Lung (tissue), 12 donors: Measurements from ENCODE around the gene BTBD16. TPM values are rescaled to one million over a fixed set of nuclear protein-coding genes. Genes with fewer than 3 reads are reported as not detected.

ENCODE experiments used
- ATAC-seq: fragments of 200-7000 bp; cut with Tn5 transposase; one replicate; pipeline ENCODE4 v1.9.1; 2020; ENCODE audit warnings: moderate number of reproducible peaks; ENCODE audit not compliant: insufficient read depth, low FRiP score
- DNase-seq, 3 donors: peaks; one replicate each; pipeline ENCODE4 v3.0.0-alpha.2; 2013 to 2017
- H3K27ac ChIP-seq, 2 donors: one replicate each; pipeline ENCODE4 v1.5.1; 2013; ENCODE audit warnings: mild to moderate bottlenecking in 2 of 2, moderate library complexity in 2 of 2, control low read depth in 1 of 2, inconsistent platforms in 1 of 2, low read depth in 1 of 2, low read length in 1 of 2
- H3K27me3 ChIP-seq, 3 donors: one replicate each; pipeline ENCODE4 v1.5.1; 2013; ENCODE audit warnings: low read length in 2 of 3; ENCODE audit not compliant: control insufficient read depth in 3 of 3, insufficient read depth in 3 of 3
- H3K36me3 ChIP-seq, 4 donors: one replicate each; pipeline ENCODE4 v1.5.1; 2013; ENCODE audit warnings: low read length in 4 of 4, mild to moderate bottlenecking in 1 of 4, moderate library complexity in 1 of 4; ENCODE audit not compliant: control insufficient read depth in 4 of 4, insufficient read depth in 4 of 4
- H3K4me1 ChIP-seq, 5 donors: one replicate each; pipeline ENCODE4 v1.5.1; 2013; ENCODE audit warnings: low read length in 5 of 5, mild to moderate bottlenecking in 2 of 5, moderate library complexity in 1 of 5; ENCODE audit not compliant: control insufficient read depth in 5 of 5, insufficient read depth in 5 of 5
- H3K4me3 ChIP-seq: one replicate; pipeline ENCODE4 v1.5.1; 2013; ENCODE audit warnings: mild to moderate bottlenecking, control low read depth, moderate library complexity
- H3K9ac ChIP-seq, 2 donors: one replicate each; pipeline ENCODE4 v1.5.1; 2013; ENCODE audit warnings: low read length in 2 of 2, control low read depth in 1 of 2; ENCODE audit not compliant: insufficient read depth in 1 of 2
- H3K9me3 ChIP-seq, 4 donors: one replicate each; pipeline ENCODE4 v1.5.1; 2013; ENCODE audit warnings: low read length in 3 of 4, mild to moderate bottlenecking in 1 of 4, moderate library complexity in 1 of 4; ENCODE audit not compliant: control insufficient read depth in 4 of 4, insufficient read depth in 3 of 4
- WGBS, 2 donors: extraction: QIAGEN DNeasy Blood & Tissue Kit; methylation state at CpG; one replicate each; pipeline ENCODE4 v1.1.7; 2013; 5-methylcytosine and 5-hydroxymethylcytosine counted together
- polyA plus RNA-seq, 2 donors: library from polyadenylated mRNA; stranded (reverse); fragments of 200-250 nt; gene quantifications; one replicate each; pipeline ENCODE4 v1.2.1, GENCODE V29; 2013
- total RNA-seq, 2 donors: library from RNA; depleted of rRNA in 1 of 2; stranded (reverse); fragments of >200 nt in 1 of 2; gene quantifications; one replicate each; pipeline ENCODE4 v1.2.1, GENCODE V29; 2014 to 2021
- TF ChIP-seq, protein P1 (sequence below): IDR thresholded peaks from 2 replicates; pipeline ENCODE4 v1.5.1; 2012; ENCODE audit warnings: mild to moderate bottlenecking; ENCODE audit errors: control extremely low read depth, extremely low read depth
- donor health status: control.
- donor health status: control.
- donor health status: Bipolar disorder and iron deficiency.
- donor health status: healthy.
- donor health status: DM: yes; HTN: yes; CAD: no.

Gene BTBD16
- total and polyA plus RNA-seq, 4 donors, result 0.03 to 0.73 (median 0.67) TPM; not detected in 1

DNA sequence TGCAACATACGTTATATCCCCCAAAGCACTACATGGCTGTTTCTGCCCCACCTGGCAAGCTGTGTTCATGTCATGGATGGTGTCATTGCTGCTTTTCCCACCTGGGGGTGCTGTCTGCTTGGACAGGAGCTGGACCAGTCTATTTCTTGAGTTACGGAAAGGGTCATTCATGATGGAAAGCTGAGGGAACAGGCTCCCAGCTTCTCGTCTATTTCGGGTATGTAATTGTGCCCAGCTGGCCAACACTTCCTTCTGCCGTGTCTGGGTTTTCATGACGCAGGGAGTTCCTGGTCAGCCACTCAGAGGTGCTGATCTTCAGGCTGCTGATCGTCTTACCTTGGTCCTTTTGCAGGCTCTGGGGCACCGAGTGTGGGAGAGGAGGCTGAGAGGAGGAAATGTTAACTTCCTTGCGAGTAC, 8.6 kb downstream of the BTBD16 start:
- TF ChIP-seq, protein P1, sequence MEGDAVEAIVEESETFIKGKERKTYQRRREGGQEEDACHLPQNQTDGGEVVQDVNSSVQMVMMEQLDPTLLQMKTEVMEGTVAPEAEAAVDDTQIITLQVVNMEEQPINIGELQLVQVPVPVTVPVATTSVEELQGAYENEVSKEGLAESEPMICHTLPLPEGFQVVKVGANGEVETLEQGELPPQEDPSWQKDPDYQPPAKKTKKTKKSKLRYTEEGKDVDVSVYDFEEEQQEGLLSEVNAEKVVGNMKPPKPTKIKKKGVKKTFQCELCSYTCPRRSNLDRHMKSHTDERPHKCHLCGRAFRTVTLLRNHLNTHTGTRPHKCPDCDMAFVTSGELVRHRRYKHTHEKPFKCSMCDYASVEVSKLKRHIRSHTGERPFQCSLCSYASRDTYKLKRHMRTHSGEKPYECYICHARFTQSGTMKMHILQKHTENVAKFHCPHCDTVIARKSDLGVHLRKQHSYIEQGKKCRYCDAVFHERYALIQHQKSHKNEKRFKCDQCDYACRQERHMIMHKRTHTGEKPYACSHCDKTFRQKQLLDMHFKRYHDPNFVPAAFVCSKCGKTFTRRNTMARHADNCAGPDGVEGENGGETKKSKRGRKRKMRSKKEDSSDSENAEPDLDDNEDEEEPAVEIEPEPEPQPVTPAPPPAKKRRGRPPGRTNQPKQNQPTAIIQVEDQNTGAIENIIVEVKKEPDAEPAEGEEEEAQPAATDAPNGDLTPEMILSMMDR, result peak; percentile 2
- Histone ChIP-seq H3K4me3 (no peak overlapping the region), H3K9ac (no peak overlapping the region), H3K27me3 (no peaks in the 10 kb centered on the region), H3K36me3 (no peaks in the 10 kb centered on the region), H3K27ac (no peak overlapping the region), H3K4me1 (no peaks in the 10 kb centered on the region), H3K9me3 (no peaks in the 10 kb centered on the region)
- ATAC-seq, result no peak
- DNase-seq, result peak; percentile 32 to 45 (median 36)
- 24 to 37% methylated on average over 9 of the region's 9 CpGs for WGBS, 2 donors

DNA sequence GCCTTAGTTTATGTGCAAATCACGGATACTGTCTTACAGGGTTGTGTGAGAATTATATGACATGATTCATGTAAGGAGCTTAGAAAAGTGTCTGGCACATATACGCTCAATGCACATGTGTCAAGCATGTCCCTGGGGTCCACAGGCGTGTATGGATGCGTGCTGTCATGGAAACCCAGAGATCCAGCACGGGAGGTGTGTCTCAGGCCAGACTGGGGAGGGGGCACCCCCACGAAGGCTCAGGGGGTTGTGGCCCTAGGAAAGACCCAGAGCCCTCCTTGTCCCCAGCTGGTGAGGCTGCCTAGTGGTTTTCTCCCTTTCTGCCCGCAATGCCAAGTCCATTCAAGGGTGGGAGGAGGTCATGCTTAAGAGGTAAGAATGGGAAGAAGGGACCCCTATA, 9.1 kb downstream of the BTBD16 start:
- ATAC-seq (no peak), DNase-seq (no peak)
- Histone ChIP-seq H3K9me3 (no peaks in the 10 kb centered on the region), H3K4me3 (no peak overlapping the region), H3K4me1 (peaks cover 0 to 2% (median 0%) of the 10 kb centered on the region in 5 donors), H3K27me3 (no peaks in the 10 kb centered on the region), H3K36me3 (no peaks in the 10 kb centered on the region), H3K9ac (no peak overlapping the region), H3K27ac (no peak overlapping the region)
- 74% methylated on average over 7 of the region's 7 CpGs for WGBS, 2 donors
- TF ChIP-seq, protein P1, result no peak

DNA sequence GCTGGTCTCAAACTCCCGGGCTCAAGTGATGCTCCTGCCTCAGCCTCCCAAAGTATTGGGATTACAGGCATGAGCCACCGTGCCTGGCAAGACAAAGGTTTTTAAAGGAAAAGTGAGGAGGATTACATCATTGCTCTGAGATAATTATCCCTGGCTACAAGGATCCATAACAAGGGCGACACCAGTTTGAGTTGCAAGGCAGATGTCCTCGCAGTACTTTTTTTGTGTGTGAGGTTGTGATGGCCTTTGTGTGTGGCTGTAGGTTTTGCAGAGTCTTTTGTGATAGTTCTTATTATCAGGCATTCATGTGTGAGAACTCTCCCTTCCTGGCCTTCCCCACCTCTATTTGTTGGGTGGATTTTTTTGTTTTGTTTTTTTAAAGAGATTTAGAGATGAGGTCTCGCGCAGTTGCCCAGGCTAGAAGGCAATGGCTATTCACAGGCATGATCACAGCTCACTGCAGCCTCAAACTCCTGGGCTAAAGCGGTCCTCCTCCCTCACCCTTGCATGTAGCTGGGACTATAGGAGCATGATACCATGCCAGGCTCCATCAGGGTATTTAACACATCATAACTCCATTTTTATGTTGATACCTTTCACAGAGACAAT, 10.0 kb downstream of the BTBD16 start:
- H3K9ac ChIP-seq, result no peak overlapping the region
- peaks cover 0 to 11% (median 0%) of the 10 kb centered on the region in 5 donors for H3K4me1 ChIP-seq
- DNase-seq (no peak), ATAC-seq (no peak)
- no peaks in the 10 kb centered on the region for H3K9me3 ChIP-seq
- TF ChIP-seq, protein P1, result no peak
- 90 to 96% methylated on average over 7 of the region's 7 CpGs for WGBS, 2 donors
- no peak overlapping the region for H3K4me3 ChIP-seq
- no peaks in the 10 kb centered on the region for H3K36me3 ChIP-seq
- no peak overlapping the region for H3K27ac ChIP-seq
- H3K27me3 ChIP-seq, result no peaks in the 10 kb centered on the region

DNA sequence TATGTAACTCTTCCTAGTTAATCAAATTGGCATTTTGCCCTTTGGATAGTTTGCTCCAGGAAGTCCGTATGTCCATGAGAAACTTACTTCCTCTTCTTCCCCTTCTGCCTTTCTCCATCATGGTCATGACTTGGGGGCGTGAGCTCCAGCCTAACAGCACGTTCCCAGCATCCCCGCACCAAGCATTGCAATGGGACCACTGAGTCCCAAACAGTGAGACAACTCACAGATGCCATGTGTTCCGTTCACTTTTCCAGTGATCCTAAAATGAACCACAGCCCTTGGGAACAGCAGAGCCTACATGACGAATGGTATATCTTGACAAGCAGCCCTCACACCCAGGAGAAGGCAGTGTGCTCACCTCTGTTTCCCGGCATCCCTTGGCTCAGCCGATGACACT, 10.7 kb downstream of the BTBD16 start:
- TF ChIP-seq, protein P1, result no peak
- DNase-seq (no peak), ATAC-seq (no peak)
- WGBS, 2 donors, result 83% methylated on average over 8 of the region's 8 CpGs
- H3K9ac ChIP-seq, result no peak overlapping the region
- peaks cover 0 to 11% (median 0%) of the 10 kb centered on the region in 5 donors for H3K4me1 ChIP-seq
- no peak overlapping the region for H3K4me3 ChIP-seq
- H3K36me3 ChIP-seq, result no peaks in the 10 kb centered on the region
- H3K27ac ChIP-seq, result no peak overlapping the region
- no peaks in the 10 kb centered on the region for H3K9me3 ChIP-seq
- H3K27me3 ChIP-seq, result no peaks in the 10 kb centered on the region
